GM19025 (cell line): Measurements from ENCODE around the gene GJB1.
"Not testable (repeated sequence)": the region's sequence is repeated elsewhere in the genome, so short reads cannot be mapped to it uniquely, and the experiment has no call there.

Source experiments
- ATAC-seq: cut with Tn5 transposase; IDR thresholded peaks from one replicate; pipeline ENCODE4 v1.9.1; 2021; ENCODE audit warnings: mild to moderate bottlenecking, low read depth, moderate library complexity; ENCODE audit not compliant: unreplicated experiment

Gene GJB1

DNA sequence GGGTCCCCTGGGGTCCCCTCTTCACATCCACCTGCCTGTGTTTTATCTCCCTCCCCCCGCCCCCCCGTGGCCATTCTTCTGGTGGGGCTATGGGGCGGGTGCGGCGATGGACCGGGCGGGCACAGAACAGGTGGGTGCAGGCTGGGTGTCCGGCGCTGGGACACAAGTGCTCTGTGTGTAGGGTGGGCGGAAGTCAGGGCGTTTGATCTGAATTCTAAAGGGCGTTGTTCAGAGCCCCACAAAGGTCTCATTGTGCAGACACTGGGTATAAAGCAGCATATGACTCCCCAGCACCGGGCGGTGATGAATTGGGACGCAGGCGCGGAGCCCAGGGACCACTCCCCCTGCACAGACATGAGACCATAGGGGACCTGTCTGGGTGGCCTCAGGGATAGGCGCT lies at the start of gene GJB1:
Gene GJB1, plus strand, starts transcription at position 296 of the 400 bp plus-strand sequence. CDS start 484 bp downstream, outside the sequence.
- no peak for ATAC-seq

DNA sequence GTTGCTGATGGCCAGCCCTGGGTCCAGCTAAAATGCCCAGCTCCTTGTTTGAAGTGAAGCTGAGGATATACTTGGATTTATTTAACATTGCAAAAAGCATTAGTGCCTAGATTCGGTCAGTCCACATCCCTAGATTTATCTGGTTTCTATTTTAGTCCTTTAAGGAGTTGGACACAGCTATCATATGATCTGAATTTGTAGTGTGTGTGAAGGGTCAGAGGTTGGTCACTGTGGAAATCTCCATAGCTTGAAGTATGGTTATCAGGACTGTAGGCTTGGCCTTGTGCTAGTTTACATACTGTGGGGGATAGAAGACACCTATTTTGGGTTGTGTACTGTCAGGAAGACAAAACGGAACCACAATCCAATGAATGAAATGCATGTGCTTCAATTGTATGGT lies 49.6 kb upstream of the GJB1 start:
- ATAC-seq = no peak

GRCh38 chrX:71174795-71175194 lies 48.2 kb upstream of the GJB1 start:
- no peak for ATAC-seq

DNA sequence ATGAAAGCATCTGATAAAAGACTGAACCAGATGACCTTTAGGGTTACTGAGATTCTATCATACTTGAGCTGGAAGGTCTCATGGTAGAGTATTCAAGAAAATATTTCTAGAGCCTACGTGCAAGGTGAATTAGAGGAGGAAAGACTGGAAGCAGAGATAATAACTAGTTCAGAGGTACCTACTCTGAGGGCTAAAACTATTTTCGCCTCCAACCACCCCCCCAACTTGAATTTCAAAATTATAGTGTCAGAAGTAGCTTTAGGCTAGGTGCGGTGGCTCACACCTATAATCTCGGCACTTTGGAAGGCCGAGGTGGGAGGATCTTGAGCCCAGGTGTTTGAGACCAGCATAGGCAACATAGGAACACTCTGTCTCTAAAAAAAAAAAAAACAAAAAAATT lies 47.5 kb upstream of the GJB1 start:
- ATAC-seq = no peak

GRCh38 chrX:71177327-71177726 lies 45.7 kb upstream of the GJB1 start:
- ATAC-seq = no peak

DNA sequence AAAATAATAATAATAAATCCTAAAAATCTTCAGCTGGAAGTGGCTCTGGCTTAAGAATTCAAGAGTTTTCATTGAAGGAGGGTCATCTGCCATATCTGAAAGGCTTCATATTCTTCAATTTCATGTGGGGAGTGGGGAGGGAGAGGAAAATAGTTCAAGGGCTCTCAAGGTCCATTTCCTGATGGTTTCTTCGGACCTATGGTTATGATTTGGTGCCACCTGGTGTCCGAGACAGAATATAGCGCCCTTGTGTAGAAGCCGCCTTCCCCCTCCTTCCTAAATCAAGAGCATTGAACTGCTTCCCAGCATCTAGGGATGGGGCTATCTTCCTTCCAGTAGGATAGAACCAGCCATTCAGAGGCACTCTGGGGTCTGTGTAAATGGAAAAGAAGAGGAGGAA lies 44.1 kb upstream of the GJB1 start:
- ATAC-seq = no peak

GRCh38 chrX:71180579-71181265 lies 42.3 kb upstream of the GJB1 start:
- ATAC-seq = not testable (repeated sequence)

DNA sequence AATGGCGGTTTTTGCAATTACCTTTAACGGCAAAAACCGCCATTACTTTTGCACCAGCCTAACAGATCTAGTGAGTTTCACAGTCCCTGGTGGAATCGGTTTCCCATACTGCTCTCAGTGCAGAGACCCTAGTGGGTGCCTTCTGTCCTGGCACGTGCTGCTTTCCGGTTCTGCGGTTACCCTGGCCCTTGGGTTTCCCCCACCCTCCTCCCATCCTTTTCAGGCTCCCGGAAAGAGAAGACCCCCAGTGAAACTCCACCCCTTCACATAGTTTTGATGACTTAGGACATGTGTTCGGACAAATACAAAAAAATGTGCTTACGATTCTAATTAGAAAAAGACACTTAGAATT lies 41.5 kb upstream of the GJB1 start:
- ATAC-seq = peak; percentile 45

DNA sequence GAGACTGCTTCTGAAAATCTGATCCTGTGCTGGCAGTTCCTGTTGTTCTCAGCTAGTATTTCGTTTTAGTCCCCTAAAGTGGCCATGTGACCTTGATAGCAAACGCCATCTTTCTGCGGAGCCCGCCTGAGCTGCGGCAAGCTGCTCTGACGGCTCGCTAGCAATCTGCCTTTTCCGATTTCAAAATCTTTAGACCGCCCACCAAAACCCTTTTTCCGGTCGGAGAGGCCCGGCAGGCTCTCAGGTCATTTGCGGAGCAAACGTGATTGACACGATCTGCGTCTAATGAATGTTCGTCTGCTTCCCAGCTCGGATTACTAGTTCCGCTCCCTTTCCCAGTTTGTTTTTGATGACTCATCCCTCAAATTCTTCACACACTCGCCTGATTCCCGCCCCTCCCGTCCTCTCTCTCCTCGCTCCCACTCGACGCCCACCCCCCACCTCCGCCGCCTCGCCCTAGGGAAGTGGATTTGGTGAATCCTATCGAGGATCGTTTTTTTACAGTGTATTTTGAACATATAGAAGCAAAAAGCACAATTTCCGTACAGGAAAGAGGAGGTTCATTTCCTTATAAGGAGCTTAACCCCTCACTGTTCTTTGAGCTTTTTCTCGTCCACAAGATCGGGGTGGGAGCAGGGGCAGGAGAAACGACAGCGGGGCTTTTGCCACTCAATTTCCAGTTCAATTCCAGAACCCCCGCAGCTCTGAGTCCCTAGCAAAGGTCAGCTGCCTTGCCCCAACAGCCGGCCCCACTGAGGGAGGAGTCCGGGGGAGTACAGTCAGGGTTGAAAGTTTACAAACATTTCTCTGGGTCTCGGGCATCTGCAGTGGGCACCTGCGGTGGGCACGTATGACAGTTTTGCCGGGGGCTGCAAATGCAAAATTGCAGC lies 40.9 kb upstream of the GJB1 start:
- ATAC-seq = peak; percentile 82

- ATAC-seq = no peak
These were observed 40.2 kb upstream of the GJB1 start for GRCh38 chrX:71182871-71183270.

- no peak for ATAC-seq
These were observed 39.7 kb upstream of the GJB1 start for GRCh38 chrX:71183341-71183740.

- no peak for ATAC-seq
These were observed 38.9 kb upstream of the GJB1 start for GRCh38 chrX:71184092-71184491.

DNA sequence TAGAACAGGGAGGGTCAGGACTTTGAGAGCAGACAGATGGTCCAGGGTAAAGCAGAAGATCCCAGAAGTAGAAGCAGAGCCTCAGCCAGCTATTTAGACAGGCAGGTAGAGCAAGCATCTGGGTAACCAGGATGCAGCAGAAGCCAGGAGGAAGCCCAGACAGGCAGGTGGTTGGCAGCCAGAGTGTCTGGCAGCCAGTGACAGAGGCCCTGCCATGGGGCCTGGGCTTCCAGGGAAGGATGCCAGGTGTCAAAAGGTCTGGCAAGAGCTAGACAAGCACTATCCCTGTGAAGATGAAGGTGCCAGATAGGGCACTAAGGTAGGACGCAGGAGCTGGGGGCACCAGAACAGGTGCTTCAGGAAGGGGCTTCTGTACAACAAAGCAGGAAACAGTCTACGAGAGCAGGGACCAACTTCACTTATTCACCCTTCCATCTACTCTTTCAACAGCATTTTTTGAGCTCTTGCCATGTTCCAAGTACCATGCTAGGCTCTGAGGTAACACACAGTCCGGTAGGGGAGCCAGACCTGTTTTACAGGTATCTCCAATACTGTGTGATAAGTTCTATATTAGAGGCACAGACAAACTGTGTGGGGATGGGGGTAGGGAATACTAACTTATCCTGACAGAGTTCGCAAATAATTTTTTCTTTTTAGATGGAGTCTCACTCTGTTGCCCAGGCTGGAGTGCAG lies 38.1 kb upstream of the GJB1 start:
- ATAC-seq = no peak

DNA sequence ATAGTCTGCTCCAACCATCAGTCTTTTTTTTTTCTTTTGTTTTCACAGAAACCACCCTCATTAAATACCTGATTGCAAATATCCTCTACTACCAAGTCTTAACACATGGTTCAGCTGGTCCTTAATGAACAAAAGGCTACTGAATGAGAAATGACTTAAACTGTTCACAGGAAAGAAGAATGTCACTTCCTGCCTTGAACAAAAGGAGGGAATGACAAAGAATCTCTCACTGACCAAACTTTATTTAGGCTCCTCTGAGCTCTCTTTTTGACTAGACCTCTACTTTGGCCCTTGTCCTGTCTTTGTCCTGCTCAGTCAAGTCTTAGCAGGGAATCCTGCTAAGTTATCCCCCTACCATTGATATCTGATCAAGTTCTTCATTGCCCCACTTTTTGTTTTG lies 31.8 kb upstream of the GJB1 start:
- ATAC-seq = no peak

DNA sequence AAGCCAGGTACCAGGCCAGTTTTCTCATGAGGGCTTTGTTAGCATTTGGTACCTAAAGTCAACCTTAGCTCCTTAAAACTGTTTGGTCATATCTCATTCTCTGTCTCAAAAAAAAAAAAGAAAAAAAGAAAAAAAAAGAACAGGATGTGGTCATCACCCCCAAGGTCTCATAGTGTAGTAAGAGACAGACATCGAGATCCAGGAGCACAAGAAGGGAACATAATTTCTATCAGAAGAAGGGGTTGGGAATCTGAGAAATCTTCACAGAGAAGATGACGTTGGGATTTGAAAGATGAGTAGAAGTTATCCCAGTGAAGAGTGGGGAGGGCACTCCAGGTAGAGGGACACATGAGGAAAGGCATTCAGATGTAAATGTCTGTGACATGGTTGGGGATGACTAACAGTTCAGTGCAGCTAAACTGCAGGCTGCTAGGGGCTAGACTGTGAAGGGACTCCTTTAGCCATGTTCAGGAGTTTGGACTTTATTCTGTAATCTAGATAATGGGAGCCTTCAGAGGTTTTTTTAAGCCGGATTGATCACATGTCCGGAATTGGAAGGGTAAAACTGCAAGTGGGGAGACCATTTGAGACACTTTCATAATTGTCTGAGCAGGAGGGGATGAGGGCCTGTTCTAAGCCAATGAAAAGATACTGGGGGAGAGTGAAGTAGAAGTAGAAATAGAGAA lies 26.9 kb upstream of the GJB1 start:
- peak; percentile 48 for ATAC-seq

DNA sequence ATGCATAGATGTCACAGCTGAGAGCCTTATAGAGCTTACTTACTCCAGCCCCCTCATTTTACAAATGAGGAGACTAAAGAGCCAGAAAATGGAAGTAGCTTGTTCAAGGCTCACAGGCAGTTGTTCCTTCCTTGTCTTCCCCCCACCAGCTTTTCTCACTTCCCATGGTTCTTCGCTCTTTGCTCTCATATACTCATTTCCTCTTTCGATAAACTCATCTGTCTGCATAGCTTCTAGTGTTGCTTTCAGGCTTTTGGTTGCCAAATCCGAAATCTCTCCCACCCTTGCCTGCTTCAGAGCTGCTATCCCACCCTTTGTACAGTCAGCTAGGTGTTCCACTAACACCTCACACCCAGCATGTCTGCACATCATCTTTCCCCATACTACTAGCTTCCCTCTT lies 25.0 kb upstream of the GJB1 start:
- peak; percentile 65 for ATAC-seq

GRCh38 chrX:71199252-71200008 lies 23.6 kb upstream of the GJB1 start:
- ATAC-seq = no peak

- ATAC-seq = no peak
These were observed 12.2 kb upstream of the GJB1 start for GRCh38 chrX:71210816-71211215.

DNA sequence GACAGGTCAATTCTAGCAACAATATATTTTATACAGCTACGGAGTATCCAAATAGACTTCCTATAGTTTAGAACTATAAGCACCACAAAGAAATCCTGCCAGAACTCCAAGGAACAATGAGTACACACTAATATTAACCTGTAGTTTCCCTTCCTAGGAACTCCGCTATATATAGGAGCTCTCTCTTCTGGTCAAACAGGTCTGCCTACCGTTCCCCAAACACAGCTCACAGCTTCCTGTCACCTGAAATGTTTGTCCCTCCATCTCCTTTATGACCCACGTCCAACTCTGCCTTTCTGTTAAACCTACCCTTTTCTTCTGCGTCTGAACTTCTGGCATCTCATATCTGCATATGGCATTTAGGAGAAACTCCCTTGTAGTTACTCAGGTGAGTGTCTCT lies 10.5 kb upstream of the GJB1 start:
- no peak for ATAC-seq

DNA sequence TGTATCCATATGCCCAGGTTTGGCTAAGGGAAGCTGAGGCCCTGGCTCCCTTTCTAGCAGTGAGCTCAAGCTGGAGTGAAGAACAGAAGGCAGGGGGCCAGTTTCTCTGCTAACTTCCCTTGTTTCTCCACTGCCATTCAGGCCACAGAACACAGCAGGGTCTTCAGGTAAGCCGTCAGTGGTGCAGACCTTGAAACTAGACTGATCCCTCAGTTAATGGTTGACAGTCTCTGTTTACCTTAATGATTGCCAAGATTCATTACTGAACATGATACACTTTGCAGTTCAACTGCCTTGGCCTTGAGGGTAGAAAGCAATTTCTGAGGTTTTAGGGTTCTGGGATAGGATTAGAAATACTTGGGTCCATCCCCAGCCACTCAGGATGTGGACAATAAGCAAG lies 8.9 kb upstream of the GJB1 start:
- ATAC-seq = no peak
